Measurements from ENCODE around the gene JUND.

JUND gene

DNA sequence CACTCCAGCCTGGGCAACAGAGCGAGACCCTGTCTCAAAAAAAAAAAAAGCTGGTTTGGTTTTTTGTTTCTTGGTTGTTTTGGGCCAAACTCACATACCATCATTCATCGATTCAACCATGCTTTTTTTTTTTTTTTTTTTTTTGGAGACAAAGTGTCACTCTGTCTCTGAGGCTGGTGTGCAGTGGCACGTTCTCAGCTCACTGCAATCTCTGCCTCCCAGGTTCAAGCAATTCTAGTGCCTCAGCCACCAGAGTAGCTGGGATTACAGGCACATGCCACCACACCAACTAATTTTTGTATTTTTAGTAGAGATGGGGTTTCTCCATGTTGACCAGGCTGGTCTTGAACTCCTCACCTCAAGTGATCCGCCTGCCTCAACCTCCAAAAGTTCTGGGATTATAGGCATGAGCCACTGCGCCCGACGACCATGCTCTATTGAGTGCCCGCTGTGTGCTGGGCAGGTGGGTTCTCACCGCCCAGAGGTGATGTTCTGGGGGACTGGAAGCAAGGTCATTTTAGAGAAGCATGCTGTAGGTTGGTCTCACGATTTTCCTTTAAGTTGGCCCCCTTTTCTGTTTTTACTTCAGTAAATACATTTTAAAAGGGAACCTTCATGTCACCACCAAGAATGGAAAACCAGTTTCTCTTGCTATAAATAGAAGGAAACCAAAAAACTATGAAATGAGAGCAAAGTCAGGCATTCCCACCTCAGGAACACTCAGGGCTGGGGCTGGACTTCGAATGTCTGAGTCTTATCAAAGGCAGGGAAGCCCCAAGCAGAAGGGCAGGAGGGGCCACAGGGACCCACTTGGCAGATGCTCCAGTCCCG is 8.3 kb upstream of the JUND start:
- FAIRE-seq: no peak
- TF ChIP-seq, protein P1, sequence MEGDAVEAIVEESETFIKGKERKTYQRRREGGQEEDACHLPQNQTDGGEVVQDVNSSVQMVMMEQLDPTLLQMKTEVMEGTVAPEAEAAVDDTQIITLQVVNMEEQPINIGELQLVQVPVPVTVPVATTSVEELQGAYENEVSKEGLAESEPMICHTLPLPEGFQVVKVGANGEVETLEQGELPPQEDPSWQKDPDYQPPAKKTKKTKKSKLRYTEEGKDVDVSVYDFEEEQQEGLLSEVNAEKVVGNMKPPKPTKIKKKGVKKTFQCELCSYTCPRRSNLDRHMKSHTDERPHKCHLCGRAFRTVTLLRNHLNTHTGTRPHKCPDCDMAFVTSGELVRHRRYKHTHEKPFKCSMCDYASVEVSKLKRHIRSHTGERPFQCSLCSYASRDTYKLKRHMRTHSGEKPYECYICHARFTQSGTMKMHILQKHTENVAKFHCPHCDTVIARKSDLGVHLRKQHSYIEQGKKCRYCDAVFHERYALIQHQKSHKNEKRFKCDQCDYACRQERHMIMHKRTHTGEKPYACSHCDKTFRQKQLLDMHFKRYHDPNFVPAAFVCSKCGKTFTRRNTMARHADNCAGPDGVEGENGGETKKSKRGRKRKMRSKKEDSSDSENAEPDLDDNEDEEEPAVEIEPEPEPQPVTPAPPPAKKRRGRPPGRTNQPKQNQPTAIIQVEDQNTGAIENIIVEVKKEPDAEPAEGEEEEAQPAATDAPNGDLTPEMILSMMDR (IDR thresholded peaks at IDR 0.05; ENCODE audit: insufficient read depth, missing control alignments): no peak
- no peak for DNase-seq (ENCODE audit: insufficient read length, low spot score)

- FAIRE-seq: no peak
- DNase-seq (ENCODE audit: insufficient read length, low spot score): no peak
- TF ChIP-seq, protein P1 (IDR thresholded peaks at IDR 0.05; ENCODE audit: insufficient read depth, missing control alignments): no peak
Observed at GRCh38 chr19:18287836-18288772, 6.7 kb upstream of the JUND start.

GRCh38 chr19:18286973-18287635 is 5.7 kb upstream of the JUND start:
- TF ChIP-seq, protein P1 (IDR thresholded peaks at IDR 0.05; ENCODE audit: insufficient read depth, missing control alignments): no peak
- DNase-seq (ENCODE audit: insufficient read length, low spot score): no peak
- no peak for FAIRE-seq

- TF ChIP-seq, protein P1 (IDR thresholded peaks at IDR 0.05; ENCODE audit: insufficient read depth, missing control alignments): no peak
- FAIRE-seq (no peak), DNase-seq (ENCODE audit: insufficient read length, low spot score) (no peak)
Observed at GRCh38 chr19:18284712-18285360, 3.4 kb upstream of the JUND start.

DNA sequence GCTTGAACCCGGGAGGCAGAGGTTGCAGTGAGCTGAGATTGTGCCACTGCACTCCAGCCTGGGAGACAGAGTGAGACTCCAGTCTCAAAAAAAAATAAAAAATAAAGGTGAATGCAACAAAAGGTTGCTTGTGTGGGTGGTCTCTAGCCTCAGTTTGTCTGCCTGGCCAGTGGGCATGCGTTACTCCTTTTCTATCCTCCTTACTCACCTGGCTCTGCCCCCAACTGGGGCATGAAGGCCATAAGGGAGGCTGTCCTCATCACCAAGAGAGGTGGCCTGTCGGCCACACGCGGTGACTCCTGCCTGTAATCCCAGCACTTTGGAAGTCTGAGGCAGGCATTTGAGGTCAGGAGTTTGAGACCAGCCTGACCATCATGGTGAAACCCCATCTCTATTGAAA is 1.9 kb upstream of the JUND start:
- FAIRE-seq (no peak), DNase-seq (ENCODE audit: insufficient read length, low spot score) (no peak)
- TF ChIP-seq, protein P1 (IDR thresholded peaks at IDR 0.05; ENCODE audit: insufficient read depth, missing control alignments): no peak

GRCh38 chr19:18282788-18283141 is 1.3 kb upstream of the JUND start:
- FAIRE-seq (no peak), DNase-seq (ENCODE audit: insufficient read length, low spot score) (no peak)
- TF ChIP-seq, protein P1 (IDR thresholded peaks at IDR 0.05; ENCODE audit: insufficient read depth, missing control alignments): no peak
